GM12878 (cell line): ENCODE results near the gene PIMREG. TPM values are rescaled to one million over a fixed set of nuclear protein-coding genes. Genes with fewer than 3 reads are reported as not detected.

Experiments used
- ATAC-seq: fragments of 200-7000 bp; cut with Tn5 transposase; 3 replicates; pipeline ENCODE4 v1.9.1; 2020; ENCODE audit warnings: mild to moderate bottlenecking, moderate library complexity
- BruUV-seq: library from RNA; stranded (reverse); fragments of 400-500 nt; replicated peaks from 2 replicates; lab custom pipeline; 2021; lab: Mats Ljungman, UMichigan
- CTCF ChIA-PET: fragments of 300-600 bp; sonication (Branson Sonifier 250); formaldehyde crosslinking; extraction: SDS; loops from one replicate; lab custom pipeline; 2021; ENCODE audit warnings: inconsistent platforms; lab: Yijun Ruan, JAX
- POLR2A ChIA-PET: fragments of 350-600 bp; formaldehyde crosslinking; extraction: SDS; loops from one replicate; lab custom pipeline; 2021; ENCODE audit warnings: inconsistent platforms; lab: Charles Lee
- RAD21 ChIA-PET: fragments of 300-600 bp; sonication (Branson Sonifier 250); formaldehyde crosslinking; loops from one replicate; lab custom pipeline; 2023; ENCODE audit warnings: antibody characterized with exemption; ENCODE audit not compliant: unreplicated experiment; lab: Charles Lee
- SMC1A ChIA-PET: fragments of 300-600 bp; sonication (Branson Sonifier 250); formaldehyde crosslinking; loops from one replicate; lab custom pipeline; 2023; ENCODE audit not compliant: unreplicated experiment, uncharacterized antibody; lab: Charles Lee
- DNase-seq: peaks from one replicate; pipeline ENCODE4 v3.0.0-alpha.2; 2011; ENCODE audit warnings: low read depth, low spot score
- FAIRE-seq: peaks from 3 replicates; lab custom pipeline; 2011; peaks lifted over from hg19 to GRCh38; lab: Jason Lieb, UNC
- H2AFZ ChIP-seq: 2 replicates; pipeline ENCODE4 v1.6.0; 2011; ENCODE audit warnings: low read depth, low read length, control low read depth; ENCODE audit not compliant: control insufficient read depth
- H3K27ac ChIP-seq: 2 replicates; pipeline ENCODE4 v1.5.1; 2011; ENCODE audit warnings: control low read depth; ENCODE audit not compliant: control insufficient read depth, insufficient read depth
- H3K27me3 ChIP-seq, 2 experiments: replicated peaks in 1 of 2; 2 replicates each; pipeline versions ENCODE4 v1.6.0 to v1.6.1; 2011; ENCODE audit warnings: low read length in 1 of 2; ENCODE audit not compliant: control insufficient read depth in 2 of 2, insufficient read depth in 2 of 2
- H3K36me3 ChIP-seq, 2 experiments: 2 replicates each; pipeline ENCODE4 v1.5.1; 2011; ENCODE audit warnings: low read length in 1 of 2; ENCODE audit not compliant: control insufficient read depth in 2 of 2, insufficient read depth in 2 of 2
- H3K4me1 ChIP-seq: 2 replicates; pipeline ENCODE4 v1.6.1; 2011; ENCODE audit warnings: mild to moderate bottlenecking, low read length, moderate library complexity, mixed read lengths; ENCODE audit not compliant: control insufficient read depth, insufficient read depth
- H3K4me2 ChIP-seq: 2 replicates; pipeline ENCODE4 v1.6.0; 2011; ENCODE audit warnings: control low read depth; ENCODE audit not compliant: control insufficient read depth, insufficient read depth
- H3K4me3 ChIP-seq: fragments of 200-600 bp; sonication (generic); 2 replicates; pipeline ENCODE4 v1.5.1; 2016
- H3K79me2 ChIP-seq: 2 replicates; pipeline ENCODE4 v1.6.0; 2011; ENCODE audit warnings: low read length; ENCODE audit not compliant: control insufficient read depth, insufficient read depth
- H3K9ac ChIP-seq: 2 replicates; pipeline ENCODE4 v1.8.0; 2011; ENCODE audit warnings: low read length, control low read depth, mixed read lengths; ENCODE audit not compliant: control insufficient read depth, insufficient read depth
- H3K9me3 ChIP-seq: replicated peaks from 3 replicates; pipeline ENCODE4 v1.5.1; 2011; ENCODE audit warnings: mild to moderate bottlenecking, low read length; ENCODE audit not compliant: control insufficient read depth, insufficient read depth
- H4K20me1 ChIP-seq: 2 replicates; pipeline ENCODE4 v1.6.0; 2011; ENCODE audit not compliant: control insufficient read depth, insufficient read depth
- BHLHE40 ChIP-seq, 2 experiments: fragments of 450-650 bp in 1 of 2; IDR thresholded peaks; 2 replicates each; pipeline ENCODE4 v1.6.1; 2011 to 2017; ENCODE audit warnings: low read depth in 2 of 2, borderline replicate concordance in 1 of 2, improper control_type of control experiment in 1 of 2, low read length in 1 of 2, mild to moderate bottlenecking in 1 of 2
- BRCA1 ChIP-seq: IDR thresholded peaks from 2 replicates; pipeline ENCODE4 v1.6.1; 2011; ENCODE audit warnings: low read depth, low read length, improper control_type of control experiment
- CEBPB ChIP-seq, 2 experiments: fragments of 150-350 bp in 1 of 2; IDR thresholded peaks; 2 replicates each; pipeline ENCODE4 v1.6.1; 2012 to 2014; ENCODE audit warnings: low read depth in 2 of 2, low read length in 2 of 2, borderline replicate concordance in 1 of 2, inconsistent platforms in 1 of 2
- CREB1 ChIP-seq: IDR thresholded peaks from 2 replicates; pipeline ENCODE4 v1.6.1; 2012; ENCODE audit warnings: low read depth, mild to moderate bottlenecking, inconsistent platforms
- EED ChIP-seq: sonication (generic); IDR thresholded peaks from 2 replicates; pipeline ENCODE4 v1.6.1; 2016; ENCODE audit warnings: antibody characterized with exemption, low read depth
- IRF4 ChIP-seq: IDR thresholded peaks from 2 replicates; pipeline ENCODE4 v1.6.1; 2011; ENCODE audit warnings: low read depth, low read length
- MYB ChIP-seq: fragments of 150-350 bp; IDR thresholded peaks from 2 replicates; pipeline ENCODE4 v1.6.1; 2014; ENCODE audit warnings: mild to moderate bottlenecking, low read depth, low read length, borderline replicate concordance
- SREBF2 ChIP-seq: IDR thresholded peaks from 2 replicates; pipeline ENCODE4 v1.6.1; 2012; ENCODE audit warnings: mild to moderate bottlenecking, low read length
- ZBTB33 ChIP-seq: fragments of 450-650 bp; IDR thresholded peaks from 2 replicates; pipeline ENCODE4 v1.6.1; 2017; ENCODE audit warnings: mild to moderate bottlenecking
- ZNF207 ChIP-seq: fragments of 450-650 bp; IDR thresholded peaks from 2 replicates; pipeline ENCODE4 v1.6.1; 2014; ENCODE audit warnings: antibody characterized with exemption, mild to moderate bottlenecking, borderline replicate concordance
- WGBS: methylation state at CpG from one replicate; pipeline ENCODE4 v1.1.6; 2016; ENCODE audit warnings: low lambda C conversion rate; ENCODE audit not compliant: insufficient replicate concordance, insufficient coverage; ENCODE audit errors: missing lambda C conversion rate; 5-methylcytosine and 5-hydroxymethylcytosine counted together
- in situ Hi-C: fragments of 300-500 bp; cut with MboI; formaldehyde crosslinking; loops from 9 replicates; pipeline ENCODE4 v1.14.3; 2018; ENCODE audit warnings: mixed read lengths
- intact Hi-C: fragments of 100-400 bp; cut with micrococcal nuclease; formaldehyde crosslinking; loops from one replicate; pipeline ENCODE4 v1.14.2; 2022; ENCODE audit not compliant: unreplicated experiment
- polyA plus RNA-seq, 11 experiments: library from polyadenylated mRNA; depleted of rRNA in 4 of 11; unstranded in 6 of 11; stranded (reverse) in 5 of 11; fragments of >200 nt; fragmentation: Nextera tagmentation in 4 of 11; fragmentation: Illumina TruSeq in 1 of 11; extraction: Ambion mirVana in 4 of 11; extraction: Trizol in 1 of 11; gene quantifications; 1 replicate in 1 of 11; 2 replicates in 10 of 11; pipeline versions ENCODE4 v1.2.1 to v1.2.3, GENCODE V29; 2011 to 2016; ENCODE audit warnings: inconsistent platforms in 2 of 11, missing spikeins in 2 of 11, low read depth in 1 of 11
- total RNA-seq, 4 experiments: library from RNA; depleted of rRNA in 3 of 4; stranded (reverse); fragments of >200 nt in 3 of 4; fragmentation: Illumina TruSeq in 1 of 4; extraction: Trizol in 1 of 4; gene quantifications; 2 replicates each; pipeline versions ENCODE4 v1.2.1 to v1.2.3, GENCODE V29; 2013 to 2021
- TF ChIP-seq, protein P1 (sequence below): fragments of 450-650 bp; IDR thresholded peaks from 2 replicates; pipeline ENCODE4 v1.6.1; 2014; ENCODE audit warnings: mild to moderate bottlenecking
- TF ChIP-seq, protein P2 (sequence below): fragments of 450-650 bp; IDR thresholded peaks from 2 replicates; pipeline ENCODE4 v1.6.1; 2017; ENCODE audit warnings: mild to moderate bottlenecking, low read depth, inconsistent platforms; ENCODE audit not compliant: poor library complexity, severe bottlenecking
- TF ChIP-seq, protein P3 (sequence below): IDR thresholded peaks from 2 replicates; pipeline ENCODE4 v1.6.1; 2011; ENCODE audit warnings: borderline replicate concordance, low read depth, mild to moderate bottlenecking, moderate library complexity, mixed read lengths, low read length; ENCODE audit not compliant: insufficient read depth; ENCODE audit errors: extremely low read length
- TF ChIP-seq, protein P4 (sequence below): IDR thresholded peaks from 2 replicates; pipeline ENCODE4 v1.6.1; 2011; ENCODE audit warnings: low read depth, low read length, improper control_type of control experiment, borderline replicate concordance

PIMREG gene
- total and polyA plus RNA-seq, 10 of the 15 experiments (the other 5 are each of a cell fraction or from before 2014, with no cell fraction given): 2.8 to 35.8 (median 25.2) TPM

GRCh38 chr17:6423931-6424330 is 20.3 kb upstream of the PIMREG start:
- 32% methylated on average over 14 of the region's 14 CpGs for WGBS
- in situ Hi-C loops: loop anchor here (5.0 to 25.0 kb wide), 2 partner anchors 712 to 837 kb away; no protein-coding TSS in a partner anchor
- Histone ChIP-seq H3K9ac (no peak overlapping the region), H4K20me1 (no peaks in the 10 kb centered on the region), H3K27ac (no peak overlapping the region), H3K4me1 (peaks cover 7% of the 10 kb centered on the region), H3K36me3 (no peaks in the 10 kb centered on the region), H3K4me2 (no peak overlapping the region), H3K27me3 (no peaks in the 10 kb centered on the region; a peak in 2 of 4 replicates), H2AFZ (no peak overlapping the region), H3K79me2 (no peaks in the 10 kb centered on the region), H3K4me3 (no peak overlapping the region), H3K9me3 (no peaks in the 10 kb centered on the region)
- RAD21 ChIA-PET: interaction anchor here (0.9 to 1.9 kb wide), 2 partner anchors 12 to 836 kb away, joined by 4 to 6 read pairs; no protein-coding TSS in a partner anchor
- POLR2A ChIA-PET: no interaction called here
- CTCF ChIA-PET: interaction anchor here (0.5 to 2.8 kb wide), 8 partner anchors 11 to 839 kb away, joined by 3 to 9 read pairs (median 4); partner anchors contain the start of genes AIPL1 and NLRP1
- DNase-seq (no peak), ATAC-seq (no peak), FAIRE-seq (no peak)
- intact Hi-C loops: loop anchor here (5.0 kb wide), 1 partner anchor 717 kb away; no protein-coding TSS in a partner anchor
- no TSS peak for BruUV-seq
- SMC1A ChIA-PET: interaction anchor here (0.7 to 1.2 kb wide), 2 partner anchors 679 to 831 kb away, joined by 3 read pairs; no protein-coding TSS in a partner anchor
- TF ChIP-seq EED (no peak), SREBF2 (no peak), ZBTB33 (no peak), IRF4 (no peak), BHLHE40 (IDR thresholded peaks at IDR 0.05; ENCODE audit: borderline replicate concordance in 1 of 2, low read depth in 2 of 2, low read length in 1 of 2) (no peak), MYB (no peak), ZNF207 (no peak), CEBPB (IDR thresholded peaks at IDR 0.05; ENCODE audit: borderline replicate concordance in 1 of 2, low read depth in 2 of 2, low read length in 2 of 2) (no peak), CREB1 (no peak), BRCA1 (no peak)
- TF ChIP-seq, protein P1, sequence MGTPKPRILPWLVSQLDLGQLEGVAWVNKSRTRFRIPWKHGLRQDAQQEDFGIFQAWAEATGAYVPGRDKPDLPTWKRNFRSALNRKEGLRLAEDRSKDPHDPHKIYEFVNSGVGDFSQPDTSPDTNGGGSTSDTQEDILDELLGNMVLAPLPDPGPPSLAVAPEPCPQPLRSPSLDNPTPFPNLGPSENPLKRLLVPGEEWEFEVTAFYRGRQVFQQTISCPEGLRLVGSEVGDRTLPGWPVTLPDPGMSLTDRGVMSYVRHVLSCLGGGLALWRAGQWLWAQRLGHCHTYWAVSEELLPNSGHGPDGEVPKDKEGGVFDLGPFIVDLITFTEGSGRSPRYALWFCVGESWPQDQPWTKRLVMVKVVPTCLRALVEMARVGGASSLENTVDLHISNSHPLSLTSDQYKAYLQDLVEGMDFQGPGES: no peak
- TF ChIP-seq, protein P2, sequence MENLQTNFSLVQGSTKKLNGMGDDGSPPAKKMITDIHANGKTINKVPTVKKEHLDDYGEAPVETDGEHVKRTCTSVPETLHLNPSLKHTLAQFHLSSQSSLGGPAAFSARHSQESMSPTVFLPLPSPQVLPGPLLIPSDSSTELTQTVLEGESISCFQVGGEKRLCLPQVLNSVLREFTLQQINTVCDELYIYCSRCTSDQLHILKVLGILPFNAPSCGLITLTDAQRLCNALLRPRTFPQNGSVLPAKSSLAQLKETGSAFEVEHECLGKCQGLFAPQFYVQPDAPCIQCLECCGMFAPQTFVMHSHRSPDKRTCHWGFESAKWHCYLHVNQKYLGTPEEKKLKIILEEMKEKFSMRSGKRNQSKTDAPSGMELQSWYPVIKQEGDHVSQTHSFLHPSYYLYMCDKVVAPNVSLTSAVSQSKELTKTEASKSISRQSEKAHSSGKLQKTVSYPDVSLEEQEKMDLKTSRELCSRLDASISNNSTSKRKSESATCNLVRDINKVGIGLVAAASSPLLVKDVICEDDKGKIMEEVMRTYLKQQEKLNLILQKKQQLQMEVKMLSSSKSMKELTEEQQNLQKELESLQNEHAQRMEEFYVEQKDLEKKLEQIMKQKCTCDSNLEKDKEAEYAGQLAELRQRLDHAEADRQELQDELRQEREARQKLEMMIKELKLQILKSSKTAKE: no peak
- TF ChIP-seq, protein P3, sequence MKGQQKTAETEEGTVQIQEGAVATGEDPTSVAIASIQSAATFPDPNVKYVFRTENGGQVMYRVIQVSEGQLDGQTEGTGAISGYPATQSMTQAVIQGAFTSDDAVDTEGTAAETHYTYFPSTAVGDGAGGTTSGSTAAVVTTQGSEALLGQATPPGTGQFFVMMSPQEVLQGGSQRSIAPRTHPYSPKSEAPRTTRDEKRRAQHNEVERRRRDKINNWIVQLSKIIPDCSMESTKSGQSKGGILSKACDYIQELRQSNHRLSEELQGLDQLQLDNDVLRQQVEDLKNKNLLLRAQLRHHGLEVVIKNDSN: no peak
- TF ChIP-seq, protein P4, sequence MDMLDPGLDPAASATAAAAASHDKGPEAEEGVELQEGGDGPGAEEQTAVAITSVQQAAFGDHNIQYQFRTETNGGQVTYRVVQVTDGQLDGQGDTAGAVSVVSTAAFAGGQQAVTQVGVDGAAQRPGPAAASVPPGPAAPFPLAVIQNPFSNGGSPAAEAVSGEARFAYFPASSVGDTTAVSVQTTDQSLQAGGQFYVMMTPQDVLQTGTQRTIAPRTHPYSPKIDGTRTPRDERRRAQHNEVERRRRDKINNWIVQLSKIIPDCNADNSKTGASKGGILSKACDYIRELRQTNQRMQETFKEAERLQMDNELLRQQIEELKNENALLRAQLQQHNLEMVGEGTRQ: no peak
